PFSK-1 (cell line): Measurements from ENCODE around the gene TBC1D22B.

ENCODE experiments used
- POLR2AphosphoS5 ChIP-seq: IDR thresholded peaks from 2 replicates; pipeline ENCODE4 v1.6.1; 2012; ENCODE audit warnings: low read depth, mild to moderate bottlenecking, control low read depth, low read length, moderate library complexity
- REST ChIP-seq, 2 experiments: IDR thresholded peaks; 2 replicates each; pipeline versions ENCODE4 v1.6.1 to v1.8.0; 2011 to 2012; ENCODE audit warnings: low read depth in 2 of 2, low read length in 2 of 2, control low read depth in 1 of 2, inconsistent platforms in 1 of 2, mild to moderate bottlenecking in 1 of 2, moderate library complexity in 1 of 2; ENCODE audit not compliant: insufficient read depth in 1 of 2

GRCh38 chr6:37317312-37318038, 59.9 kb downstream of the TBC1D22B start:
- no peak for TF ChIP-seq POLR2AphosphoS5
- no peak for TF ChIP-seq REST (IDR thresholded peaks at IDR 0.05; ENCODE audit: insufficient read depth in 1 of 2, low read depth in 2 of 2, low read length in 2 of 2)
